Liver (tissue), 3 donors: ENCODE results near the gene DPP9.

Experiments
- ATF3 ChIP-seq: IDR thresholded peaks from 2 replicates; pipeline ENCODE4 v1.6.1; 2016; ENCODE audit warnings: antibody characterized with exemption
- GABPA ChIP-seq, 2 donors: IDR thresholded peaks in 1 of 2; conservative IDR thresholded peaks in 1 of 2; 2 replicates each; pipeline ENCODE4 v1.6.1; 2016; ENCODE audit warnings: antibody characterized with exemption in 2 of 2, mild to moderate bottlenecking in 1 of 2, moderate library complexity in 1 of 2
- HNF4A ChIP-seq, 2 donors: conservative IDR thresholded peaks; 2 replicates each; pipeline ENCODE4 v1.6.1; 2016; ENCODE audit warnings: antibody characterized with exemption in 2 of 2, mild to moderate bottlenecking in 2 of 2
- HNF4G ChIP-seq: IDR thresholded peaks from 2 replicates; pipeline ENCODE4 v1.6.1; 2016; ENCODE audit warnings: antibody characterized with exemption
- JUND ChIP-seq, 2 donors: IDR thresholded peaks; 2 replicates each; pipeline ENCODE4 v1.6.1; 2016; ENCODE audit warnings: antibody characterized with exemption in 2 of 2
- RAD21 ChIP-seq, 2 donors: IDR thresholded peaks; 2 replicates each; pipeline ENCODE4 v1.6.1; 2016; ENCODE audit warnings: antibody characterized with exemption in 2 of 2, mild to moderate bottlenecking in 2 of 2
- RXRA ChIP-seq, 2 donors: IDR thresholded peaks; 2 replicates each; pipeline ENCODE4 v1.6.1; 2017 to 2018; ENCODE audit warnings: antibody characterized with exemption in 2 of 2, mild to moderate bottlenecking in 1 of 2
- SP1 ChIP-seq: IDR thresholded peaks from 2 replicates; pipeline ENCODE4 v1.6.1; 2018; ENCODE audit warnings: antibody characterized with exemption, mild to moderate bottlenecking
- TAF1 ChIP-seq: conservative IDR thresholded peaks from 2 replicates; pipeline ENCODE4 v1.6.1; 2016; ENCODE audit warnings: antibody characterized with exemption, mild to moderate bottlenecking
- YY1 ChIP-seq: IDR thresholded peaks from 2 replicates; pipeline ENCODE4 v1.6.1; 2016; ENCODE audit warnings: antibody characterized with exemption, mild to moderate bottlenecking
- TF ChIP-seq, protein P1 (sequence below): fragments of 150-350 bp; IDR thresholded peaks from 2 replicates; pipeline ENCODE4 v1.5.1; 2017; ENCODE audit warnings: improper control_type of control experiment, low read depth, low read length; ENCODE audit not compliant: missing input control
- TF ChIP-seq, protein P2 (sequence below): IDR thresholded peaks from 2 replicates; pipeline ENCODE4 v1.6.1; 2016; ENCODE audit warnings: antibody characterized with exemption, mild to moderate bottlenecking
- TF ChIP-seq, protein P3 (sequence below): IDR thresholded peaks from 2 replicates; pipeline ENCODE4 v1.6.1; 2016; ENCODE audit warnings: antibody characterized with exemption
- TF ChIP-seq, protein P4 (sequence below): IDR thresholded peaks from 2 replicates; pipeline ENCODE4 v1.6.1; 2016; ENCODE audit warnings: antibody characterized with exemption
- donor health status: healthy.
- donor health status: healthy.

DNA sequence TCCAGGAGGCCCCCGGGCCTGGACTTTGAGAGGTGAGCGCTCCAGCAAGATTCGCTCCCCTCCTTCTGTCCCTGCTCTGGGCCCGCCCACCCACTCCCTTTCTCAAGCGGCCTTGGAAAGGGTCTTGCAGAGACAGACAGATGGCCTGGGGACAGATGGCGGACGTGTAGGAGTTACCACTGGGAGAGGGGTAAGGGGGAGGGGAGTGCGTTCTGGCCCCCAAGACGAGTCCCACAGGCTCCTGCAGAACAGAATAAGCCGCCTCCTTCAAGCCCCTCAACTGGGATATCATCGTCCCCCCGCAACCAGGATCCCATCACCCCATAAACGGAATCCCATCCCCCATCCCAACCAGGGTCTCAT is 87.9 kb downstream of the DPP9 start:
- TF ChIP-seq, protein P1, sequence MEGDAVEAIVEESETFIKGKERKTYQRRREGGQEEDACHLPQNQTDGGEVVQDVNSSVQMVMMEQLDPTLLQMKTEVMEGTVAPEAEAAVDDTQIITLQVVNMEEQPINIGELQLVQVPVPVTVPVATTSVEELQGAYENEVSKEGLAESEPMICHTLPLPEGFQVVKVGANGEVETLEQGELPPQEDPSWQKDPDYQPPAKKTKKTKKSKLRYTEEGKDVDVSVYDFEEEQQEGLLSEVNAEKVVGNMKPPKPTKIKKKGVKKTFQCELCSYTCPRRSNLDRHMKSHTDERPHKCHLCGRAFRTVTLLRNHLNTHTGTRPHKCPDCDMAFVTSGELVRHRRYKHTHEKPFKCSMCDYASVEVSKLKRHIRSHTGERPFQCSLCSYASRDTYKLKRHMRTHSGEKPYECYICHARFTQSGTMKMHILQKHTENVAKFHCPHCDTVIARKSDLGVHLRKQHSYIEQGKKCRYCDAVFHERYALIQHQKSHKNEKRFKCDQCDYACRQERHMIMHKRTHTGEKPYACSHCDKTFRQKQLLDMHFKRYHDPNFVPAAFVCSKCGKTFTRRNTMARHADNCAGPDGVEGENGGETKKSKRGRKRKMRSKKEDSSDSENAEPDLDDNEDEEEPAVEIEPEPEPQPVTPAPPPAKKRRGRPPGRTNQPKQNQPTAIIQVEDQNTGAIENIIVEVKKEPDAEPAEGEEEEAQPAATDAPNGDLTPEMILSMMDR = no peak
- TF ChIP-seq HNF4G (no peak), YY1 (no peak), RAD21 (IDR thresholded peaks at IDR 0.05) (no peak), SP1 (no peak), GABPA (IDR thresholded peaks at IDR 0.05 in 1 of 2, conservative IDR thresholded peaks at IDR 0.05 in 1 of 2) (no peak), HNF4A (conservative IDR thresholded peaks at IDR 0.05) (no peak), RXRA (IDR thresholded peaks at IDR 0.05) (no peak), TAF1 (no peak), ATF3 (no peak), JUND (IDR thresholded peaks at IDR 0.05) (no peak)
- TF ChIP-seq, protein P2, sequence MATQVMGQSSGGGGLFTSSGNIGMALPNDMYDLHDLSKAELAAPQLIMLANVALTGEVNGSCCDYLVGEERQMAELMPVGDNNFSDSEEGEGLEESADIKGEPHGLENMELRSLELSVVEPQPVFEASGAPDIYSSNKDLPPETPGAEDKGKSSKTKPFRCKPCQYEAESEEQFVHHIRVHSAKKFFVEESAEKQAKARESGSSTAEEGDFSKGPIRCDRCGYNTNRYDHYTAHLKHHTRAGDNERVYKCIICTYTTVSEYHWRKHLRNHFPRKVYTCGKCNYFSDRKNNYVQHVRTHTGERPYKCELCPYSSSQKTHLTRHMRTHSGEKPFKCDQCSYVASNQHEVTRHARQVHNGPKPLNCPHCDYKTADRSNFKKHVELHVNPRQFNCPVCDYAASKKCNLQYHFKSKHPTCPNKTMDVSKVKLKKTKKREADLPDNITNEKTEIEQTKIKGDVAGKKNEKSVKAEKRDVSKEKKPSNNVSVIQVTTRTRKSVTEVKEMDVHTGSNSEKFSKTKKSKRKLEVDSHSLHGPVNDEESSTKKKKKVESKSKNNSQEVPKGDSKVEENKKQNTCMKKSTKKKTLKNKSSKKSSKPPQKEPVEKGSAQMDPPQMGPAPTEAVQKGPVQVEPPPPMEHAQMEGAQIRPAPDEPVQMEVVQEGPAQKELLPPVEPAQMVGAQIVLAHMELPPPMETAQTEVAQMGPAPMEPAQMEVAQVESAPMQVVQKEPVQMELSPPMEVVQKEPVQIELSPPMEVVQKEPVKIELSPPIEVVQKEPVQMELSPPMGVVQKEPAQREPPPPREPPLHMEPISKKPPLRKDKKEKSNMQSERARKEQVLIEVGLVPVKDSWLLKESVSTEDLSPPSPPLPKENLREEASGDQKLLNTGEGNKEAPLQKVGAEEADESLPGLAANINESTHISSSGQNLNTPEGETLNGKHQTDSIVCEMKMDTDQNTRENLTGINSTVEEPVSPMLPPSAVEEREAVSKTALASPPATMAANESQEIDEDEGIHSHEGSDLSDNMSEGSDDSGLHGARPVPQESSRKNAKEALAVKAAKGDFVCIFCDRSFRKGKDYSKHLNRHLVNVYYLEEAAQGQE = no peak
- TF ChIP-seq, protein P3, sequence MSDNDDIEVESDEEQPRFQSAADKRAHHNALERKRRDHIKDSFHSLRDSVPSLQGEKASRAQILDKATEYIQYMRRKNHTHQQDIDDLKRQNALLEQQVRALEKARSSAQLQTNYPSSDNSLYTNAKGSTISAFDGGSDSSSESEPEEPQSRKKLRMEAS = no peak
- TF ChIP-seq, protein P4, sequence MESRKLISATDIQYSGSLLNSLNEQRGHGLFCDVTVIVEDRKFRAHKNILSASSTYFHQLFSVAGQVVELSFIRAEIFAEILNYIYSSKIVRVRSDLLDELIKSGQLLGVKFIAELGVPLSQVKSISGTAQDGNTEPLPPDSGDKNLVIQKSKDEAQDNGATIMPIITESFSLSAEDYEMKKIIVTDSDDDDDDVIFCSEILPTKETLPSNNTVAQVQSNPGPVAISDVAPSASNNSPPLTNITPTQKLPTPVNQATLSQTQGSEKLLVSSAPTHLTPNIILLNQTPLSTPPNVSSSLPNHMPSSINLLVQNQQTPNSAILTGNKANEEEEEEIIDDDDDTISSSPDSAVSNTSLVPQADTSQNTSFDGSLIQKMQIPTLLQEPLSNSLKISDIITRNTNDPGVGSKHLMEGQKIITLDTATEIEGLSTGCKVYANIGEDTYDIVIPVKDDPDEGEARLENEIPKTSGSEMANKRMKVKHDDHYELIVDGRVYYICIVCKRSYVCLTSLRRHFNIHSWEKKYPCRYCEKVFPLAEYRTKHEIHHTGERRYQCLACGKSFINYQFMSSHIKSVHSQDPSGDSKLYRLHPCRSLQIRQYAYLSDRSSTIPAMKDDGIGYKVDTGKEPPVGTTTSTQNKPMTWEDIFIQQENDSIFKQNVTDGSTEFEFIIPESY = no peak
